ENCODE data around the gene CEACAM6.
"Not testable (repeated sequence)": the region's sequence is repeated elsewhere in the genome, so short reads cannot be mapped to it uniquely, and the experiment has no call there.

GRCh38 chr19:41709516-41709915 is 45.8 kb upstream of the CEACAM6 start:
- TF ChIP-seq, protein P1, sequence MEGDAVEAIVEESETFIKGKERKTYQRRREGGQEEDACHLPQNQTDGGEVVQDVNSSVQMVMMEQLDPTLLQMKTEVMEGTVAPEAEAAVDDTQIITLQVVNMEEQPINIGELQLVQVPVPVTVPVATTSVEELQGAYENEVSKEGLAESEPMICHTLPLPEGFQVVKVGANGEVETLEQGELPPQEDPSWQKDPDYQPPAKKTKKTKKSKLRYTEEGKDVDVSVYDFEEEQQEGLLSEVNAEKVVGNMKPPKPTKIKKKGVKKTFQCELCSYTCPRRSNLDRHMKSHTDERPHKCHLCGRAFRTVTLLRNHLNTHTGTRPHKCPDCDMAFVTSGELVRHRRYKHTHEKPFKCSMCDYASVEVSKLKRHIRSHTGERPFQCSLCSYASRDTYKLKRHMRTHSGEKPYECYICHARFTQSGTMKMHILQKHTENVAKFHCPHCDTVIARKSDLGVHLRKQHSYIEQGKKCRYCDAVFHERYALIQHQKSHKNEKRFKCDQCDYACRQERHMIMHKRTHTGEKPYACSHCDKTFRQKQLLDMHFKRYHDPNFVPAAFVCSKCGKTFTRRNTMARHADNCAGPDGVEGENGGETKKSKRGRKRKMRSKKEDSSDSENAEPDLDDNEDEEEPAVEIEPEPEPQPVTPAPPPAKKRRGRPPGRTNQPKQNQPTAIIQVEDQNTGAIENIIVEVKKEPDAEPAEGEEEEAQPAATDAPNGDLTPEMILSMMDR (IDR thresholded peaks at IDR 0.05), result not testable (repeated sequence)
- TF ChIP-seq TCF7L2, POLR2AphosphoS5 (IDR thresholded peaks at IDR 0.05; ENCODE audit: low read depth, low read length): not testable (repeated sequence)
